AG09309 (cell line): ENCODE results near the gene MATN1.

Experiments
- DNase-seq: peaks from one replicate; pipeline ENCODE4 v3.0.0-alpha.2; 2010; ENCODE audit warnings: low read depth
- H3K4me3 ChIP-seq: 2 replicates; pipeline ENCODE4 v1.5.1; 2011; ENCODE audit warnings: mild to moderate bottlenecking, low read depth, low read length, moderate library complexity; ENCODE audit not compliant: control insufficient read depth
- CTCF ChIP-seq: IDR thresholded peaks from 2 replicates; pipeline ENCODE4 v1.5.1; 2011; ENCODE audit warnings: mild to moderate bottlenecking, low read depth, low read length, inconsistent platforms; ENCODE audit not compliant: insufficient read depth, control insufficient read depth; ENCODE audit errors: missing control alignments

Gene MATN1

DNA sequence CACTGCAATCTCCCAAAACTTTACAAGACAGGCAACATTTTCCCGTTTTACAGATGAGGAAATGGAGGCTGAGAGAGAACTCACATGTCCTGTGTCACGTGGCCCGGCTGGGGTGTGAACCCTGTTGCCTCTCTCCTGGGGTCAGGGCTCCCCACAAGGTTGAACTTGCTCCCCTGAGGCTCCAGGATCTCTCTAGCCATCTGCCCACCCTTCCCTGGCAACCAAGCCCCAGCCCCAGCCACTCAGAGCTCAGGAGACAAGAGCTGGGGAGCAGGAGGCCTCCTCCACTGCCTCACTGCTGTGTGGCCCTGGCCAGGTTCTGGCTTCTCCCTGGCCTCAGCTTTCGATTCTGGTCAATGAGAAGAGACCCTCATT is 22.4 kb upstream of the MATN1 start:
- no peak for DNase-seq
- no peak for TF ChIP-seq CTCF
- no peak overlapping the region for H3K4me3 ChIP-seq

DNA sequence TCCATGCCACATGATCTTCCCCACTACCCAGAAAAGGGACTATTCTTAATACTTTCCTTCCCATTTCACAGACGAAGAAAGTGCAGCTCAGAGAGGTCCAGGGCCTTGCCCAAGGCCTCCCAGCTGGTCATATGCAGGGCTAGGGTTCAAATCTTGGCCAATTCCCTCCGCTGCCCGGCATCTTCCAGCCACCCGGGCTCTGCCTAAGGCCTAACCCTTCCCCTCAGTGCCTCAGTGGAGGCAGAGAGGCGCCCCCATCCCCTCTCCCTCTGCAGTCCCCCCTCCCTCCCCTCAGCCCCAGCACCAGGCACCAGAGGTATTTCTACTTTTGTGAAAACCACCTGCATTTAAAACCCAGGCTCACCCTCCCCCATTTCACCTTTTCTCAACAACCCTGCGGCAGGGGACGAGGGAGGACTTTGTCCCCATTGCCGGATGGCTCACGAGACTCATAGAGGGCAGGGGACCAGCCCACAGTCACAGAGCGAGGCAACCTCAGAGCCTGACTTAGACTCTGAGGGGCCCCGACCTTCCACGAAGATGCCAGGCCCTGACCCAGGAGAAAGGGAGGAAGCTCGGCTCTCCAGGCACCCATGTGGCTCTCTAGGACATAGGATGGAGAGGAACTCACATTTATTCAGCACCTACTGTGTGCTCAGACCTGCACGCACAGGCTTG is 21.9 kb upstream of the MATN1 start:
- no peak overlapping the region for H3K4me3 ChIP-seq
- TF ChIP-seq CTCF, result no peak
- DNase-seq, result no peak

GRCh38 chr1:30744060-30744756 is 20.8 kb upstream of the MATN1 start:
- no peak overlapping the region for H3K4me3 ChIP-seq
- TF ChIP-seq CTCF, result no peak
- DNase-seq, result no peak

GRCh38 chr1:30743584-30744059 is 20.2 kb upstream of the MATN1 start:
- DNase-seq, result no peak
- no peak for TF ChIP-seq CTCF
- H3K4me3 ChIP-seq, result no peak overlapping the region

GRCh38 chr1:30742963-30743559 is 19.7 kb upstream of the MATN1 start:
- no peak for TF ChIP-seq CTCF
- DNase-seq, result no peak
- H3K4me3 ChIP-seq, result no peak overlapping the region

- no peak for TF ChIP-seq CTCF
- DNase-seq, result no peak
- no peak overlapping the region for H3K4me3 ChIP-seq
These were observed 19.0 kb upstream of the MATN1 start for GRCh38 chr1:30742300-30742962.
